ENCODE results near the gene TIMM17A. TPM values are rescaled to one million over a fixed set of nuclear protein-coding genes. Genes with fewer than 3 reads are reported as not detected.
"Not testable (repeated sequence)": the region's sequence is repeated elsewhere in the genome, so short reads cannot be mapped to it uniquely, and the experiment has no call there.

TIMM17A gene
- total RNA-seq, 2 experiments from 2014 or later = 75.8 to 76.8 TPM

DNA sequence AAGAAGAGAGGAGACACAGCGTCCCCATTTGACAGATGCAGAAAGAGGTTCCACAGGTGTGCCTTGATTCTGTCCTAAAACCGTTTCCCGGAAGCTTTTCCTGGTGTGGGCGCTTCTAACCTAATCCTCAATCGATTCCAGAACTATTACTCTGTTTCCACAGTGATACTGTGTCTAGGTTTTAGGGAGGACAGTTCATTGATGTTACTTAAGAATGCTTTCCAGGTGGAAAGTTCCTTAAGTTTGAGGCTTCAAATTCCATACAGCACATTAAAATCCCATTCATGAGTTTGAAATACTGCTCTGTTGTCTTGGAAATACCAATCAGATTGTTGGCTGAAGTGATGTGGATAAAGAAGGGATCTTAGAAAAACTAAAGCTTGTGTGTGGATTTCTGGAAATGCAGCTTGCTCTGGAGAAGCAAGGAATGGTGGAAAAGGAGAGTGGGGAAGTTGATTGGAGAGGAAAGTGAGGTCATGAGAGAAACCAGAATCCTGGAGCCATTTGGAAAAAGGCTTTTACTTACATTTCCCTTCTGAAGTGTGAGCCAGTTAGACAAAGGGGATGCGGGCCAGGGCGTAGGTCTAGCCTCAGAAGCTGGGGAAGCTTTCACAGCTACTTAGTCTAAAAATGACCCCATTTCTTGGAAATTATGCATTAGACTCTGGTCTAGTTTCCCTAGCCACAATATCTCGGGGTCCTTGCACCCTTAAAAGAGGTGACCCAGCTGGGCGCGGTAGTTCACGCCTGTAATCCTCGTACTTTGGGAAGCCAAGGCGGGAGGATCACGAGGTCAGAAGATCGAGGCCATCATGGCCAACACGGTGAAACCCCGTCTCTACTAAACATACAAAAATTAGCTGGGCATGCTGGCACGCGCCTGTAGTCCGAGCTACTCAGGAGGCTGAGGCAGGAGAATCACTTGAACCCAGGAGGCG is 61.8 kb downstream of the TIMM17A start:
- Mint-ChIP-seq H3K9me3 (no peaks in the 10 kb centered on the region), H3K4me1 (ENCODE audit: low read depth) (no peaks in the 10 kb centered on the region), H3K27ac (no peak overlapping the region), H3K27me3 (peaks cover 6% of the 10 kb centered on the region), H3K36me3 (ENCODE audit: low read depth) (no peaks in the 10 kb centered on the region), H3K4me3 (no peak overlapping the region)
- CTCF ChIA-PET = interaction anchor here (0.8 to 2.3 kb wide), 5 partner anchors 8 to 121 kb away, joined by 3 to 13 read pairs (median 3); no protein-coding TSS in a partner anchor
- ATAC-seq = no peak
- intact Hi-C loops (cut with micrococcal nuclease) = no loop called here
- DNase-seq = no peak
- no peak for TF ChIP-seq CTCF (IDR thresholded peaks at IDR 0.05)
- POLR2A ChIA-PET = interaction anchor here (0.8 to 1.1 kb wide), 2 partner anchors 13 to 39 kb away, joined by 3 read pairs; no protein-coding TSS in a partner anchor

GRCh38 chr1:202017749-202018467 is 62.6 kb downstream of the TIMM17A start:
- ATAC-seq (no peak), DNase-seq (no peak)
- H3K4me3 Mint-ChIP-seq = no peak overlapping the region
- H3K4me1 Mint-ChIP-seq (ENCODE audit: low read depth) = no peaks in the 10 kb centered on the region
- no peaks in the 10 kb centered on the region for H3K9me3 Mint-ChIP-seq
- POLR2A ChIA-PET = interaction anchor here (0.8 kb wide), 1 partner anchor 13 kb away, joined by 3 read pairs; no protein-coding TSS in a partner anchor
- H3K27ac Mint-ChIP-seq = no peak overlapping the region
- no peaks in the 10 kb centered on the region for H3K36me3 Mint-ChIP-seq (ENCODE audit: low read depth)
- intact Hi-C loops (cut with micrococcal nuclease) = no loop called here
- CTCF ChIA-PET = interaction anchor here (1.1 to 1.3 kb wide), 2 partner anchors 9 to 17 kb away, joined by 3 read pairs; no protein-coding TSS in a partner anchor
- H3K27me3 Mint-ChIP-seq = peaks cover 6% of the 10 kb centered on the region
- TF ChIP-seq CTCF (IDR thresholded peaks at IDR 0.05) = no peak

GRCh38 chr1:202018468-202019234 is 63.3 kb downstream of the TIMM17A start:
- Mint-ChIP-seq H3K27ac (no peak overlapping the region), H3K4me3 (no peak overlapping the region), H3K27me3 (peaks cover 7% of the 10 kb centered on the region), H3K36me3 (ENCODE audit: low read depth) (no peaks in the 10 kb centered on the region), H3K9me3 (no peaks in the 10 kb centered on the region), H3K4me1 (ENCODE audit: low read depth) (no peaks in the 10 kb centered on the region)
- POLR2A ChIA-PET = no interaction called here
- intact Hi-C loops (cut with micrococcal nuclease) = no loop called here
- TF ChIP-seq CTCF (IDR thresholded peaks at IDR 0.05) = no peak
- CTCF ChIA-PET = interaction anchor here (1.1 kb wide), 1 partner anchor 9 kb away, joined by 3 read pairs; no protein-coding TSS in a partner anchor
- no peak for DNase-seq
- ATAC-seq = no peak

GRCh38 chr1:202019235-202019558 is 63.9 kb downstream of the TIMM17A start:
- CTCF ChIA-PET = interaction anchor here (1.2 kb wide), 1 partner anchor 9 kb away, joined by 4 read pairs; the partner anchor contains the start of gene ELF3
- H3K9me3 Mint-ChIP-seq; H3K36me3 Mint-ChIP-seq (ENCODE audit: low read depth); H3K27me3 Mint-ChIP-seq; H3K4me1 Mint-ChIP-seq (ENCODE audit: low read depth); POLR2A ChIA-PET; H3K27ac Mint-ChIP-seq; intact Hi-C loops (cut with micrococcal nuclease); DNase-seq; H3K4me3 Mint-ChIP-seq; ATAC-seq: not testable (repeated sequence)

Small RNA genes lying within 50 kb of the gene (microRNA-seq; reads per million reads assigned to microRNA genes)
- not detected for gene MIR6740 (ENCODE audit: borderline microRNAs expressed, borderline replicate concordance)

Other genes with a start within 250 kb of the TIMM17A start
- gene IPO9, start 126.3 kb upstream of the TIMM17A start, total RNA-seq = 10 to 100 TPM; 64.6 to 67.5 TPM
- gene SHISA4, start 66.6 kb upstream of the TIMM17A start, total RNA-seq = under 1 TPM in 1 of 2 experiments, not detected in 1; 0.47 TPM
- not detected for gene LMOD1, start 9.0 kb upstream of the TIMM17A start, total RNA-seq
- 10 to 100 TPM; 37.8 to 39.5 TPM for gene RNPEP, start 27.1 kb downstream of the TIMM17A start, total RNA-seq
- under 1 TPM; 0.25 to 0.27 TPM for gene ELF3, start 55.1 kb downstream of the TIMM17A start, total RNA-seq
- not detected for gene GPR37L1, start 167.4 kb downstream of the TIMM17A start, total RNA-seq
- gene ARL8A, start 189.2 kb downstream of the TIMM17A start, total RNA-seq = 10 to 100 TPM; 25.8 to 33.7 TPM
- gene PTPN7, start 205.1 kb downstream of the TIMM17A start, total RNA-seq = 100 to 1,000 TPM; 195 to 200 TPM
- gene LGR6, start 238.3 kb downstream of the TIMM17A start, total RNA-seq = under 1 TPM; 0.34 TPM